Thymus (tissue), 11 donors: ENCODE measurements around the gene TDRD12. TPM values are rescaled to one million over a fixed set of nuclear protein-coding genes. Genes with fewer than 3 reads are reported as not detected.
"Not testable (repeated sequence)": the region's sequence is repeated elsewhere in the genome, so short reads cannot be mapped to it uniquely, and the experiment has no call there.

Source experiments
- DNase-seq, 9 donors: peaks; one replicate each; pipeline ENCODE4 v3.0.0-alpha.2; 2013; ENCODE audit warnings: low spot score in 9 of 9, low read depth in 6 of 9, missing footprints in 1 of 9
- H3K27ac ChIP-seq, 2 donors: one replicate each; pipeline ENCODE4 v1.5.1; 2013; ENCODE audit warnings: control low read depth in 1 of 2, low read depth in 1 of 2, low read length in 1 of 2, mild to moderate bottlenecking in 1 of 2, moderate library complexity in 1 of 2
- H3K27me3 ChIP-seq, 2 donors: one replicate each; pipeline ENCODE4 v1.5.1; 2013; ENCODE audit warnings: low read length in 1 of 2; ENCODE audit not compliant: control insufficient read depth in 2 of 2, insufficient read depth in 1 of 2
- H3K36me3 ChIP-seq, 2 donors: one replicate each; pipeline ENCODE4 v1.5.1; 2013; ENCODE audit warnings: low read length in 1 of 2, mild to moderate bottlenecking in 1 of 2, moderate library complexity in 1 of 2; ENCODE audit not compliant: control insufficient read depth in 2 of 2, insufficient read depth in 2 of 2
- H3K4me1 ChIP-seq, 2 donors: one replicate each; pipeline ENCODE4 v1.5.1; 2013; ENCODE audit warnings: low read length in 2 of 2; ENCODE audit not compliant: control insufficient read depth in 2 of 2, insufficient read depth in 2 of 2
- H3K4me3 ChIP-seq, 2 donors: one replicate each; pipeline ENCODE4 v1.5.1; 2013; ENCODE audit warnings: low read length in 2 of 2, control low read depth in 1 of 2, mild to moderate bottlenecking in 1 of 2
- H3K9me3 ChIP-seq, 2 donors: one replicate each; pipeline ENCODE4 v1.5.1; 2013; ENCODE audit warnings: low read length in 1 of 2, mild to moderate bottlenecking in 1 of 2; ENCODE audit not compliant: control insufficient read depth in 2 of 2, insufficient read depth in 1 of 2
- WGBS: extraction: QIAGEN DNeasy Blood & Tissue Kit; methylation state at CpG from one replicate; pipeline ENCODE4 v1.1.7; 2013; 5-methylcytosine and 5-hydroxymethylcytosine counted together
- polyA plus RNA-seq: library from polyadenylated mRNA; stranded (reverse); fragments of 200-250 nt; gene quantifications from one replicate; pipeline ENCODE4 v1.2.3, GENCODE V29; 2013
- total RNA-seq: library from RNA; stranded (reverse); fragments of 120-200 nt; gene quantifications from one replicate; pipeline ENCODE4 v1.2.4, GENCODE V29; 2013
- donor health status: healthy.

TDRD12 gene
- total and polyA plus RNA-seq, 2 donors: 0.48 to 2.6 TPM

DNA sequence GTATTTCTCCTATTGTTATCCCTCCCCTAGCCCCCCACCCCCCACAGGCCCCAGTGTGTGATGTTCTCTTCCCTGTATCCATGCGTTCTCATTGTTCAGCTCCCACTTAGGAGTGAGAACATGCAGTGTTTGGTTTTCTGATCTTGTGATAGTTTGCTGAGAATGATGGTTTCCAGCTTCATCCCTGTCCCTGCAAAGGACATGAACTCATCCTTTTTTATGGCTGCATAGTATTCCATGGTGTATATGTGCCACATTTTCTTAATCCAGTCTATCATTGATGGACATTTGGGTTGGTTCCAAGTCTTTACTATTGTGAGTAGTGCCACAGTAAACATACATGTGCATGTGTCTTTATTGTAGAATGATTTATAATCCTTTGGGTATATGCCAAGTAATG, 62.5 kb downstream of the TDRD12 start:
- DNase-seq, H3K27ac ChIP-seq, H3K36me3 ChIP-seq, H3K27me3 ChIP-seq, H3K9me3 ChIP-seq, H3K4me3 ChIP-seq: not testable (repeated sequence)
- 100% methylated on average over 1 of the region's 1 CpG for WGBS
- peaks cover 7 to 11% of the 10 kb centered on the region in 2 donors for H3K4me1 ChIP-seq

DNA sequence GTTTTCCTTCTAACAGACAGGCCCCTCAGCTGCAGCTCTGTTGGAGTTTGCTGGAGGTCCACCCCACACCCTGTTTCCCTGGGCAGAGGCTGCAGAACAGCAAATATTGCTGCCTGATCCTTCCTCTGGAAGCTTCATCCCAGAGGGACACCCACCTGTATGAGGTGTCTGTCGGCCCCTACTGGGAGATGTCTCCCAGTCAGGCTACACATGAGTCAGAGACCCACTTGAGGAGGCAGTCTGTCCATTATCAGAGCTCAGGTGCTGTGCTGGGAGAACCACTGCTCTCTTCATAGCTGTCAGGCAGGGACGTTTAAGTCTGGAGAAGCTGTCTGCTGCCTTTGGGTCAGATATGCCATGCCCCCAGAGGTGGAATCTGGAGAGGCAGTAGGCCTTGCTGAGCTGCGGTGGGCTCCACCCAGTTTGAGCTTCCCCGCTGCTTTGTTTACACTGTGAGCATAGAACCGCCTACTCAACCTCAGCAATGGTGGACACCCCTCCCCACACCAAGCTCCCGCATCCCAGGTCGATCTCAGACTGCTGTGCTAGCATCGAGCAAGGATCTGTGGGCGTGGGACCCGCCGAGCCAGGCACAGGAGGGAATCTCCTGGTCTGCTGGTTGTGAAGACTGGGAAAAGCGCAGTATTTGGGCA, 67.7 kb downstream of the TDRD12 start:
- 74% methylated on average over 12 of the region's 12 CpGs for WGBS
- not testable (repeated sequence) for H3K27me3 ChIP-seq, H3K9me3 ChIP-seq, DNase-seq, H3K36me3 ChIP-seq, H3K4me3 ChIP-seq, H3K27ac ChIP-seq
- peaks cover 2 to 19% of the 10 kb centered on the region in 2 donors for H3K4me1 ChIP-seq

- peaks cover 2 to 19% of the 10 kb centered on the region in 2 donors for H3K4me1 ChIP-seq
- H3K36me3 ChIP-seq, H3K27ac ChIP-seq, H3K27me3 ChIP-seq, DNase-seq, H3K4me3 ChIP-seq, H3K9me3 ChIP-seq: not testable (repeated sequence)
- WGBS: 96% methylated on average over 5 of the region's 5 CpGs
Observed at GRCh38 chr19:32787895-32788294, 68.3 kb downstream of the TDRD12 start.

DNA sequence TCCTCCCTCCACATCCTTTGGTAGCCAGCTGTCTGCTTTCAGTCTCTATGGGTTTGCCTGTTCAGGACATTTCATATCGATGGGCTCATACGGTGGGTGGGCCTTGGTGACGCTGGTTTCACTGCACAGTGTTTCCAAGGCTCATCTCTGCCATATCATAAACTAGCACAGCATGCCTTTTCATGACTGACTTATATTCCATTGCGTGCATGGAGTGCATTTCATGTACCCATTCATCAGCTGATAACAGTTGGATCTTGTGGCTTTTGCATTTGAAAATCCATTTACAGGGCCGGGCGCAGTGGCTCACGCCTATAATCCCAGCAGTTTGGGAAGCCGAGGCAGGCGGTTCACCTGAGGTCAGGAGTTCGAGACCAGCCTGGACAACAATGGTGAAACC, 69.9 kb downstream of the TDRD12 start:
- DNase-seq: no peak
- Histone ChIP-seq H3K4me3 (no peak overlapping the region), H3K27me3 (no peaks in the 10 kb centered on the region), H3K9me3 (no peaks in the 10 kb centered on the region), H3K36me3 (no peaks in the 10 kb centered on the region), H3K27ac (no peak overlapping the region), H3K4me1 (peaks cover 7 to 33% of the 10 kb centered on the region in 2 donors)
- WGBS: 98% methylated on average over 10 of the region's 10 CpGs

DNA sequence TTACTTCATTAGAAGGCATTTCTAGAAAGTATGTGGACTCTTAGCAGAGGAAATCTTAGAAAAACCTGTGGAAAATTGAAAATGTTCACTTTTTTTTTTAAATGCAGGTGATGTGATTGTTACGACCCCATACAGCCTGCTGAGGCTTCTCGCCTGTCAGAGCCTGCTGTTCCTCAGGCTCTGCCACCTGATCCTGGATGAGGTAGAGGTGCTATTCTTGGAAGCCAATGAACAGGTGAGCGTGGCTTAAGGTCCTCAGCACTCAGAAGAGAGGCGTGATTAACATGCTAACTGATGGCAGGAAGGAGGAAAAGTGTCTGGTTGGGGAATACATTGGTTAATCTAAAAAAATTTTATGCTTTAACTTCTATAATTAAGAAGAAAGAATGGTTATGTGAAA, 78.6 kb downstream of the TDRD12 start:
- Histone ChIP-seq H3K36me3 (no peaks in the 10 kb centered on the region), H3K4me3 (no peak overlapping the region), H3K9me3 (no peaks in the 10 kb centered on the region), H3K4me1 (peaks cover 17 to 46% of the 10 kb centered on the region in 2 donors), H3K27ac (no peak overlapping the region), H3K27me3 (no peaks in the 10 kb centered on the region)
- 92% methylated on average over 4 of the region's 4 CpGs for WGBS
- DNase-seq: no peak

DNA sequence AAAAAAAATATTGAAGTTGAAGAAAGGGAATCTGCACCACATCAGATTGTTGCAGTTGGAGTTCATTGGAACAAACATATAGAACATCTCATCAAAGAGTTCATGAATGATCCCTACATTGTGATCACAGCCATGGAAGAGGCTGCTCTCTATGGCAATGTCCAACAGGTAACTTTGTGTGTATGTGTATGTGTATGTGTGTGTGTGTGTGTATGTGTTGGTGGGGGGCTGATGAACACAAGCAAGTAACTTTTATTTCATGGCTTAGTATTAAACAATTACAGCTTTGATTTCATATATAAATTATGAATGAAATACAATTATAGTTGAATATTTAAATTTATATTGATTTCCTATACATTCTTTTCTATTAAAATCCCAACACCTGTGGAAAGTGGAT, 80.6 kb downstream of the TDRD12 start:
- Histone ChIP-seq H3K4me3 (no peak overlapping the region), H3K36me3 (no peaks in the 10 kb centered on the region), H3K27me3 (no peaks in the 10 kb centered on the region), H3K4me1 (peaks cover 8 to 26% of the 10 kb centered on the region in 2 donors), H3K9me3 (no peaks in the 10 kb centered on the region), H3K27ac (no peak overlapping the region)
- DNase-seq: no peak

GRCh38 chr19:32800754-32801153, 81.2 kb downstream of the TDRD12 start:
- Histone ChIP-seq H3K4me3 (no peak overlapping the region), H3K27ac (peak overlapping the region in 1 of 2 donors; percentile 36), H3K4me1 (peaks cover 4 to 21% of the 10 kb centered on the region in 2 donors), H3K9me3 (no peaks in the 10 kb centered on the region), H3K27me3 (no peaks in the 10 kb centered on the region), H3K36me3 (no peaks in the 10 kb centered on the region)
- DNase-seq: peak in 3 of 9 donors; percentile 37 to 73 (median 56)
- WGBS: 58% methylated on average over 4 of the region's 4 CpGs

DNA sequence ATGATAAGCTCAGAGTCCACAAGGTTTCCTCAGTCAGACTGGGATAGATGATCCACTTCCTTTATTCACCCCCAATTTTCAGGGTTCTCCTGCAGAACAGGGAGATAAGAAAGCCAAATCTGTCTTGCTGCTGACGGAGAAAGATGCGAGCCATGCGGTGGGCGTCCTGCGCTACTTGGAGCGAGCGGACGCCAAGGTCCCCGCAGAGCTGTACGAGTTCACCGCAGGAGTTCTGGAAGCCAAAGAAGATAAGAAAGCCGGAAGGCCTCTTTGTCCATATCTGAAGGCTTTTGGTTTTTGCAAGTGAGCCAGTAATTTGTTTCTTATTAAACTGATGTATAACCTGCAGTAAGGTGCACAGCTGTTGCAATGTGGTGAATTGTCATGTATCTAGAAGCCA, 83.3 kb downstream of the TDRD12 start:
- WGBS: 97% methylated on average over 12 of the region's 12 CpGs
- H3K27me3 ChIP-seq: no peaks in the 10 kb centered on the region
- DNase-seq: no peak
- H3K4me1 ChIP-seq: peaks cover 0 to 13% of the 10 kb centered on the region in 2 donors
- H3K27ac ChIP-seq: no peak overlapping the region
- H3K36me3 ChIP-seq: no peaks in the 10 kb centered on the region
- no peaks in the 10 kb centered on the region for H3K9me3 ChIP-seq
- no peak overlapping the region for H3K4me3 ChIP-seq

DNA sequence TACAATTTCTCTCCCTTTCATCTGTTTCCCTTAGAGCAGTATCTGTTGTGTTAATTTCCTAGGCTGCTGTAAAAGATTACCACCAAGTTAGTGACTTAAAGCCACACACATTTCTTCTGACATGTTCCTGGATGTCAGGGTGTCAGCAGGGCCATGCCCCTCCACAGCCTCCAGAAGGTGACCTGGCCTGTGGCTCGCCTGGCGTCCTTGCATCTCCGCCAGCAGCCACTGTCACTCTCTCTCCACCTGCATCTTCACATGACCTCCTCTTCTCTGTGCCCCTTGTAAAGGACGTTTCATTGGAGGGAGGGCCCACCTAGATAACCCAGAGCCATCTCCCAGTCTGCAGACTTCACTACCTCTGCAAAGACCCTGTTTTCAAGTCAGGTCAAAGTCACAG, 88.7 kb downstream of the TDRD12 start:
- 89% methylated on average over 4 of the region's 4 CpGs for WGBS
- no peak overlapping the region for H3K27ac ChIP-seq
- H3K4me1 ChIP-seq: peaks cover 0 to 9% of the 10 kb centered on the region in 2 donors
- H3K9me3 ChIP-seq: no peaks in the 10 kb centered on the region
- H3K36me3 ChIP-seq: no peaks in the 10 kb centered on the region
- no peak for DNase-seq
- no peaks in the 10 kb centered on the region for H3K27me3 ChIP-seq
- H3K4me3 ChIP-seq: no peak overlapping the region
